NCI-H748 (cell line): ENCODE data around the gene DBF4B.

Experiments
- DNase-seq: peaks from one replicate; lab custom pipeline; 2025; ENCODE audit not compliant: unreplicated experiment; lab: John Stamatoyannopoulos, UW

Gene DBF4B

GRCh38 chr17:44795421-44795820 lies 87.0 kb downstream of the DBF4B start:
- DNase-seq = no peak

- DNase-seq = no peak
Measured at GRCh38 chr17:44795928-44796327, 87.5 kb downstream of the DBF4B start.

GRCh38 chr17:44796731-44797130 lies 88.3 kb downstream of the DBF4B start:
- no peak for DNase-seq

GRCh38 chr17:44797802-44798201 lies 89.3 kb downstream of the DBF4B start:
- no peak for DNase-seq

DNA sequence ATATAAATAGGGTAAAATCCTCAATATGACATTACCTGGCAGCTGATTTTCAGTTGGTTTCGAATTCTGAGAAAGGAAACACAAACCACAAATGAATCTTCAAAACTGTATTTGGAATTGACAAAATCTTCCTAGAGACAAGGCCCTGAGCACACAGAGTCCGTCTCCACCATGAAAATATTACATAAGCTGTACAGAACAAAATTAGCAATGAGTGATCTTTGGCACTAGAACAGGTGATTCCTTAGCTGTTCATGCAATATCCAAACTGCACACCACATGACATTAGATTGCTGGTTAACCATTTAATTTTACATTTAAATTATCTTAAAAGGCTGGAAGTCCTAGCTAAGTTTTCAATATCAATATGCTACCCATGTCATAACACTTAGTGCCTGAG lies 89.9 kb downstream of the DBF4B start:
- DNase-seq = no peak
